ENCODE measurements around the gene BICC1. TPM values are rescaled to one million over a fixed set of nuclear protein-coding genes. Genes with fewer than 3 reads are reported as not detected.

The BICC1 gene
- total and polyA plus RNA-seq, 2 donors (not counting 1 experiment from before 2014, with no cell fraction given): 22.6 to 64.7 TPM

GRCh38 chr10:58758321-58758720, 245.6 kb downstream of the BICC1 start:
- Histone ChIP-seq H3K4me1 (ENCODE audit: control insufficient read depth, extremely low read depth, insufficient read depth, low read length) (peaks cover 14% of the 10 kb centered on the region), H3K79me2 (ENCODE audit: control insufficient read depth, insufficient read depth, low read length) (no peaks in the 10 kb centered on the region), H3K27me3 (ENCODE audit: control insufficient read depth, insufficient read depth, low read length) (no peaks in the 10 kb centered on the region), H4K20me1 (ENCODE audit: control insufficient read depth, extremely low read depth, insufficient read depth, low read length) (no peaks in the 10 kb centered on the region), H3K4me2 (ENCODE audit: extremely low read depth, insufficient read depth, low read length) (no peak overlapping the region), H3K9me3 (ENCODE audit: control insufficient read depth, insufficient read depth, low read depth, low read length) (no peaks in the 10 kb centered on the region), H3K36me3 (ENCODE audit: control insufficient read depth, insufficient read depth, low read length) (no peaks in the 10 kb centered on the region), H3K27ac (ENCODE audit: insufficient read depth, low read length) (no peak overlapping the region), H2AFZ (ENCODE audit: low read length) (no peak overlapping the region), H3K4me3 (replicated peaks in 1 of 4; ENCODE audit: control extremely low read depth in 1 of 4, insufficient read depth in 1 of 4, low read depth in 3 of 4, low read length in 4 of 4) (no peak overlapping the region), H3K9ac (ENCODE audit: insufficient read depth, low read length) (no peak overlapping the region)
- DNase-seq (ENCODE audit: low read depth in 2 of 2): peak in 1 of 2 donors; percentile 43
- TF ChIP-seq EZH2 (IDR thresholded peaks at IDR 0.05; ENCODE audit: low read length, missing control alignments) (no peak), CTCF (conservative IDR thresholded peaks at IDR 0.05 in 1 of 2, IDR thresholded peaks at IDR 0.05 in 1 of 2; ENCODE audit: low read depth in 1 of 2, low read length in 2 of 2) (no peak)

DNA sequence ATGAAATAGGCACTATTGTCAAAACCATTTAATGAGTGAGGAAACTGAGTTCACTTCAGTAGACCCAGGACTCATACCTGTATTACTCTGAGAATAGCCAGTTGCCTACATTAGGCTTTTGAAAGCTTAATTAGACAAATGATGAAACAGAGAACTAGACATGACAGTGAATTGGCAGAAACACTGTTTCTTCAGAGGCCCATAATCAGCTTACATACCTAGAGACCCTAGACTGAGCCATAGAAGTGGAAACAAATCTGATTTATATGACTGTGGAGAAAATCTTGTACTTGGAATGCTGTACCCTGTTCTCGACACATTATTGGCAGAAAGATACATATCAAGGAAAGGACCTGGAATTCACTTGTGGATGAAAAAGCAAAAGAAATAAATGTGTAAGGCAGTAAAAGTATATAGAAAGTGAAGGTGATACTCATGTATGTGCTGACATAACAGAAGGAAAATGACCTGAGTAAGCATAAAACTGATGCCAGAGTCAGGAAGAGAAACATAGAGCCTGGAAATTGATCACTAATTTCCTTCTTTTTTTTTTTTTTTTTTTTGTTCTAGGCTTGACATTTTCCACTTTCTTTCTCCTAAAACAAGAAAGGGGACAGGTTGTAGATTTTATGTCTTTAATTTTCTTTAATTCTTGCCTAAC, 251.5 kb downstream of the BICC1 start:
- no peaks in the 10 kb centered on the region for H3K79me2 ChIP-seq (ENCODE audit: control insufficient read depth, insufficient read depth, low read length)
- no peak overlapping the region for H3K27ac ChIP-seq (ENCODE audit: insufficient read depth, low read length)
- H3K4me1 ChIP-seq (ENCODE audit: control insufficient read depth, extremely low read depth, insufficient read depth, low read length): no peaks in the 10 kb centered on the region
- no peak for TF ChIP-seq CTCF (conservative IDR thresholded peaks at IDR 0.05 in 1 of 2, IDR thresholded peaks at IDR 0.05 in 1 of 2; ENCODE audit: low read depth in 1 of 2, low read length in 2 of 2)
- TF ChIP-seq EZH2 (IDR thresholded peaks at IDR 0.05; ENCODE audit: low read length, missing control alignments): no peak
- no peak overlapping the region for H3K9ac ChIP-seq (ENCODE audit: insufficient read depth, low read length)
- peak in 1 of 2 donors; percentile 28 for DNase-seq (ENCODE audit: low read depth in 2 of 2)
- H4K20me1 ChIP-seq (ENCODE audit: control insufficient read depth, extremely low read depth, insufficient read depth, low read length): no peaks in the 10 kb centered on the region
- no peaks in the 10 kb centered on the region for H3K36me3 ChIP-seq (ENCODE audit: control insufficient read depth, insufficient read depth, low read length)
- no peak overlapping the region for H3K4me2 ChIP-seq (ENCODE audit: extremely low read depth, insufficient read depth, low read length)
- no peak overlapping the region for H2AFZ ChIP-seq (ENCODE audit: low read length)
- no peak overlapping the region for H3K4me3 ChIP-seq (replicated peaks in 1 of 4; ENCODE audit: control extremely low read depth in 1 of 4, insufficient read depth in 1 of 4, low read depth in 3 of 4, low read length in 4 of 4)
- H3K27me3 ChIP-seq (ENCODE audit: control insufficient read depth, insufficient read depth, low read length): no peaks in the 10 kb centered on the region
- no peaks in the 10 kb centered on the region for H3K9me3 ChIP-seq (ENCODE audit: control insufficient read depth, insufficient read depth, low read depth, low read length)

DNA sequence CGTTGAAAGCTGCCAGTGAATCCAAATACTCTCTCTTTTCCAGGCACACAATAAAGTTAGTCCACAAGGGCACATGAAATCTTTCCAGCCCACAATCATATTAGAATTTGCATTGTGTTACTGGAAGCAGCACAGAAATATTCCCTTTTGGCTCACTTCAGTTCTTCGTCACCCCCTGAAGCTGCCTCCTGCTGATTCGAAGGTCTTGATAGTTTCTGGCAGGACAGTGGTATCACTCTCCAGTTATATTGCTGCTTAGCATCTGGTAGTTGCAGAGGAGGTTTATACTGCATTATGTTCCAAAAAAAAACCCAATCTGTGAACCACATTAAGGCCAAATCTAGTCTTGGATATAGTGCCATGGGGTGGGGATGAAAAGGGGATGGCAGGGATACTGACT, 253.2 kb downstream of the BICC1 start:
- no peak overlapping the region for H3K4me3 ChIP-seq (replicated peaks in 1 of 4; ENCODE audit: control extremely low read depth in 1 of 4, insufficient read depth in 1 of 4, low read depth in 3 of 4, low read length in 4 of 4)
- TF ChIP-seq EZH2 (IDR thresholded peaks at IDR 0.05; ENCODE audit: low read length, missing control alignments) (no peak), CTCF (conservative IDR thresholded peaks at IDR 0.05 in 1 of 2, IDR thresholded peaks at IDR 0.05 in 1 of 2; ENCODE audit: low read depth in 1 of 2, low read length in 2 of 2) (no peak)
- H3K4me2 ChIP-seq (ENCODE audit: extremely low read depth, insufficient read depth, low read length): no peak overlapping the region

More for the DNA sequence above, 253.2 kb downstream of the BICC1 start:
- H3K9me3 ChIP-seq (ENCODE audit: control insufficient read depth, insufficient read depth, low read depth, low read length): no peaks in the 10 kb centered on the region
- H2AFZ ChIP-seq (ENCODE audit: low read length): no peak overlapping the region
- H3K9ac ChIP-seq (ENCODE audit: insufficient read depth, low read length): no peak overlapping the region
- no peaks in the 10 kb centered on the region for H3K79me2 ChIP-seq (ENCODE audit: control insufficient read depth, insufficient read depth, low read length)
- H3K4me1 ChIP-seq (ENCODE audit: control insufficient read depth, extremely low read depth, insufficient read depth, low read length): no peaks in the 10 kb centered on the region
- no peaks in the 10 kb centered on the region for H3K36me3 ChIP-seq (ENCODE audit: control insufficient read depth, insufficient read depth, low read length)
- no peaks in the 10 kb centered on the region for H4K20me1 ChIP-seq (ENCODE audit: control insufficient read depth, extremely low read depth, insufficient read depth, low read length)
- no peaks in the 10 kb centered on the region for H3K27me3 ChIP-seq (ENCODE audit: control insufficient read depth, insufficient read depth, low read length)
- DNase-seq (ENCODE audit: low read depth in 2 of 2): peak in 1 of 2 donors; percentile 37
- no peak overlapping the region for H3K27ac ChIP-seq (ENCODE audit: insufficient read depth, low read length)
